Inflammatory macrophage treated with lipopolysaccharide for 4 hours (primary cell): ENCODE results near the gene RIPOR2.
"Not testable (repeated sequence)": the region's sequence is repeated elsewhere in the genome, so short reads cannot be mapped to it uniquely, and the experiment has no call there.

Experiments used
- DNase-seq: peaks from one replicate; pipeline ENCODE4 v3.0.0-alpha.2; 2020

The RIPOR2 gene

GRCh38 chr6:24901698-24902328 is 33.9 kb downstream of the RIPOR2 start:
- no peak for DNase-seq

- no peak for DNase-seq
Observed at GRCh38 chr6:24900917-24901697, 34.7 kb downstream of the RIPOR2 start.

- DNase-seq, result no peak
Observed at GRCh38 chr6:24899997-24900325, 35.8 kb downstream of the RIPOR2 start.

- no peak for DNase-seq
Observed at GRCh38 chr6:24899136-24899996, 36.4 kb downstream of the RIPOR2 start.

GRCh38 chr6:24898676-24899075 is 37.1 kb downstream of the RIPOR2 start:
- no peak for DNase-seq

GRCh38 chr6:24897186-24897585 is 38.6 kb downstream of the RIPOR2 start:
- no peak for DNase-seq

GRCh38 chr6:24893342-24893850 is 42.4 kb downstream of the RIPOR2 start:
- DNase-seq, result no peak

GRCh38 chr6:24891004-24891403 is 44.8 kb downstream of the RIPOR2 start:
- DNase-seq, result no peak

- DNase-seq, result no peak
Observed at GRCh38 chr6:24890471-24890870, 45.3 kb downstream of the RIPOR2 start.

- DNase-seq, result no peak
Observed at GRCh38 chr6:24888715-24889370, 46.9 kb downstream of the RIPOR2 start.

GRCh38 chr6:24887545-24888140 is 48.1 kb downstream of the RIPOR2 start:
- no peak for DNase-seq

GRCh38 chr6:24883618-24884017 is 52.1 kb downstream of the RIPOR2 start:
- DNase-seq, result no peak

GRCh38 chr6:24882835-24883555 is 52.8 kb downstream of the RIPOR2 start:
- DNase-seq, result no peak

GRCh38 chr6:24882295-24882694 is 53.5 kb downstream of the RIPOR2 start:
- no peak for DNase-seq

- DNase-seq, result no peak
Observed at GRCh38 chr6:24881376-24881775, 54.4 kb downstream of the RIPOR2 start.

GRCh38 chr6:24880451-24880850 is 55.3 kb downstream of the RIPOR2 start:
- no peak for DNase-seq

GRCh38 chr6:24879351-24879750 is 56.4 kb downstream of the RIPOR2 start:
- no peak for DNase-seq

GRCh38 chr6:24877747-24878146 is 58.0 kb downstream of the RIPOR2 start:
- DNase-seq, result not testable (repeated sequence)

GRCh38 chr6:24876499-24877465 is 59.0 kb downstream of the RIPOR2 start:
- DNase-seq, result no peak

- no peak for DNase-seq
Observed at GRCh38 chr6:24875534-24875901, 60.2 kb downstream of the RIPOR2 start.
